ENCODE measurements around the gene UBA7.
"Not testable (repeated sequence)": the region's sequence is repeated elsewhere in the genome, so short reads cannot be mapped to it uniquely, and the experiment has no call there.

Gene UBA7

DNA sequence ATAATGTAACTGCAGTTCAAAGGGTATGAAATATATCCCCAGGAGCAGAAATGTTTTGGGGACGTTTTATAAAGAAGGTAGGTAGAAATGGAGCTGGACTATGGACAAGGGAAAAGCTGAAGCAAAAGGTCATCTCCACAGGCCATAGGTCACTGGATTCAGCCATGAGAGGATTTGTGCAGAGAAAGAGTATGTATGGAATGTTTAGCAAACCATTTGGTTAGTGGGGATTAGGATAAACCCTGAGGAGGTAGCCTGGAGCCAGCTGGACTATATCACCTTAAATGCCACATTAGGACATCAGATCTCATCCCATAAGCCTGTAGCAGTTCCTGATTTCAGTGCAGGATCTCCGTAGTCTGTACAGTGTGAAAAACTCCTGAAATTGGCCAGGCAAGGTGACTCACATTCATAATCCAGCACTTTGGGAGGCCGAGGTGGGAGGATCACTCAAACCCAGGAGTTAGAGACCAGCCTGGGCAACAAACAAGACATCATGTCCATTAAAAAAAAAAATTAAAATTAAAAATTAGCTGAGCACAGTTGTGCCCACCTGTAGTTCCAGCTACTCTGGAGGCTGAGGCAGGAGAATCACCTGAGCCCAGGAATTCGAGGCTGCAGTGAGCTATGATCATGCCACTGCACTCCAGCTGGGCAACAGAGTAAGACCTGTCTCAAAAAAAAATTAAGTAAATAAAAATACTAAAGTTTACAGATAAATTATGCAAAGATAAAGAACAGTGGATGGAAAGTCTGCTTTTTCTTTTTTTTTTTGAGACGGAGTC lies 32.1 kb downstream of the UBA7 start:
- DNase-seq, result no peak

DNA sequence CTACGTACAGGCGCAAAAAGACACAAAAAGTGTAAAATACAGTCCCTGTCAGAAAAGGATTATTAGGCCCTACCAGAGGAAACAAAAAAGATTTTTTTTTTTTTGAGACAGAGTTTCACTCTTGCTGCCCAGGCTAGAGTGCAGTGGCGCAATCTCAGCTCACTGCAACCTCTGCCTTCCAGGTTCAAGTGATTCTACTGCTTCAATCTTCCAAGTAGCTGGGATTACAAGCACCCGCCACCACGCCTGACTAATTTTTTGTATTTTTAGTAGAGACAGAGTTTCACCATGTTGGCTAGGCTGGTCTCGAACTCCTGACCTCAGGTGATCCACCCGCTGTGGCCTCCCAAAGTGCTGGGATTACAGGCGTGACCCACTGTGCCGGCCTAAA lies 32.8 kb downstream of the UBA7 start:
- DNase-seq, result not testable (repeated sequence)

DNA sequence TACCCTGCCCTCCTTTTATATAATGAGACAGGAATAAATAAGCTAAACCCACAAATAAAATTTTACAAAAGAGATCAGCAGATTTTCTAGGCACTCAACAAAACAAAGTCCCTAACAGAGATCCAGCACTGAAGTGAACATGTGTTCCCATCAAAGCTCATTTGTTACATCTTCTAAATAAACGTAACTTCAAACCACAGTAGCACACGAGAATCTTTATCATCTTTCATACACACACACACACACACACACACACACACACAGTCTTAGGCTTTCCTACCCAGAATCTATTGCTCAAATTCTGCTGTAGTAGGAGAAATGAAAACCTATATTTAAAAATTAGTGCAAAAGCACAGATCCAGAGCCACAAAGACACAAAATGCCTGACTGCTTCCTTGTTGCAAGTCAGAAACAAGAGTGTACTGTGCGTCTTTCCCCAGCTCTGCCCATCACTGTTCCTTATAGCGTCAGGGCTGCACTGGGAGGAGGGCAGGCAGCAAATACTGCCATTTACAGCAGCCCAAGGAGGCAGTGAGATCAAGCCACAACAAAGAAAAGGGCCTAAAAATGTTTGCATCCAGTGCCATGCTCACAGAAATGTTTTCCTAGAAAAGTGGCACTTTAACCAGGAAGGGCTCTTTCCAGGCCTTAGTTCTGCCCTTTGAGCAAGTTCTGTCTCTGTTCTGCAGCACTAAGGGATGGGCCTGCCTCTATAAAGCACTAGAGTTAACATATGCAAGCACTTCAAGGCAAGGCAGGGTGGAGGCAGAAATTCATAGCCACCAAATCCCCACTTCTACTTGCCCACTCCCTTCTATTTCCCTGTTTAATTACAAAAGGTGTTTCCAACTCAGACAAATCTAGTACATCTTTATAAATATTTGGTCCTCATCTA lies 33.4 kb downstream of the UBA7 start:
- DNase-seq, result no peak

DNA sequence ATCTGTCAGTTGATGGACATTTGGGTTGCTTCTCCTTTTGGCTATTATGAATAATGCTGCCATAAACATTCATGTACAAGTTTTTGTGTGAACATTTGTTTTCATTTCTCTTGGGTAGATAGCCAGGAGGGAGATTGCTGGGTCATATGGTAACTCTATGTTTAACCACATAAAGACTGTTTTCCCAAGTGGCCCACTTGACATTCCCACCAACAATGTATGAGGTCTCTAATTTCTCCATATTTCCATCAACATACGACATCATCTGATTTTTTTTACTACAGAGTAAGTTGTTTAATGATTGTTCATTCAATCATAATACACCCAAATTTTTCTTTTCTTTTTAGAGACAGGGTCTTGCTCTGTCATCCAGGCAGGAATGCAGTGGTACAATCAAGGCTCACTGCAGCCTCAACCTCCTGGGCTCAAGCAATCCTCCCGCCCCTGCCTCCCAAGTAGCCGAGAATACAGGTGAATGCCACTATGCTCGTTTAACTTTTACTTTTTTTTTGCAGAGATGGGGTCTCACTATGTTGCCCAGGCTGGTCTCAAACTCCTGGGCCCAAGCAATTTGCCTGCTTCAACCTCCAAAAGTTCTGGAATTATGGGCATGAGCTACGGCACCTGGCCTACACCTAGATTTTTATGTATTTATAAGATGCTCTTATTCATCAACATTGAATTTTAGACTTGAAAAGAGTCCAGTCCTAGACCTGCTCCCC lies 34.2 kb downstream of the UBA7 start:
- no peak for DNase-seq

DNA sequence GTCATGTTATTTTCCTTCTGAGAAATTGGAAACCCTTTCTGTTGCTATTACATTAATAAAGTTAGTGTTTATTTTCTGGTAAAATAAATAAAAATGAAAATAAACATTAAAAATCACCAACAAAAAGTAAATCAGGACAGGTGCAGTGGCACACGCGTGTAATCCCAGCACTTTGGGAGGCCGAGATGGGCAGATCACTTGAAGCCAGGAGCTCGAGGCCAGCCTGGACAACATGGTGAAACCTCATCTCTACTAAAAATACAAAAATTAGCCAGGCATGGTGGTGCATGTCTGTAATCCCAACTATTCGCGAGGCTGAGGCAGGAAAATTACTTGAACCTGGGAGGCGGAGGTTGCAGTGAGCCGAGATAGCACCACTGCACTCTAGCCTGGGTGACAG lies 37.7 kb downstream of the UBA7 start:
- DNase-seq, result not testable (repeated sequence)

DNA sequence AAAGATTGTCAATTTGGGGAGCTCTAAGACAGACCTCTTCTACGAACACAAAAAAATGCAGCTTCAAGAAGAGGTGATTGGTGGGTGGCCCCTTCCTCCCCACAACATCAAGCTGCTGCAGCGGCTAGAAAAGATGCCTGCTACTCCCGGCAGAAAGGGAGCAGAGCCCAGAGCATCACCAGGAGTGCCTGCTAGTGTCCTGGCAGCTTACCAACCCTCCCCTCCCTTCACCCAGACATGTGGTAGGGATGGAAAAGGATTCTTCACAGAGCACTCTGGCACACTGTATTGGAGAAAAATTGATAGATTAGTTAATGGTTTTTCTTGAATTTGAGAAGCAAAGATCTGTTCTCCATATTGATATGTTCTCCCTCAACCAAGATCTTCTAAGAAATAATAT lies 38.2 kb downstream of the UBA7 start:
- DNase-seq, result no peak

DNA sequence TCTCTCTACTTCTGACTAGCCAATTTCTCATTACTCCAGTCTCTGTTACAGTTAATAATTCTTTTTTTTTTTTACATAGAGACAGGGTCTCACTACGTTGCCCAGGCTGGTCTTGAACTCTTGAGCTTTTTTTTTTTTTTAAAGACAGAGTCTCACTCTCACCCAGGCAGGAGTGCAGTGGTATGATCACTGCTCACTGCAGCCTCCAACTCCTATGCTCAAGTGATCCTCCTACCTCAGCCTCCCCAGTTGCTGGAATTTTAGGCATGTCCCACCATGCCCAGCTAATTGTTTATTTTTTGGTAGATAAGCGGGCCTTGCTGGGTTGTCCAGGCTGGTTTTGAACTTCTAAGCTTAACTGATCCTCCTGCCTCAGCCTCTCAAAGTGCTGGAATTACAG lies 41.0 kb downstream of the UBA7 start:
- no peak for DNase-seq

DNA sequence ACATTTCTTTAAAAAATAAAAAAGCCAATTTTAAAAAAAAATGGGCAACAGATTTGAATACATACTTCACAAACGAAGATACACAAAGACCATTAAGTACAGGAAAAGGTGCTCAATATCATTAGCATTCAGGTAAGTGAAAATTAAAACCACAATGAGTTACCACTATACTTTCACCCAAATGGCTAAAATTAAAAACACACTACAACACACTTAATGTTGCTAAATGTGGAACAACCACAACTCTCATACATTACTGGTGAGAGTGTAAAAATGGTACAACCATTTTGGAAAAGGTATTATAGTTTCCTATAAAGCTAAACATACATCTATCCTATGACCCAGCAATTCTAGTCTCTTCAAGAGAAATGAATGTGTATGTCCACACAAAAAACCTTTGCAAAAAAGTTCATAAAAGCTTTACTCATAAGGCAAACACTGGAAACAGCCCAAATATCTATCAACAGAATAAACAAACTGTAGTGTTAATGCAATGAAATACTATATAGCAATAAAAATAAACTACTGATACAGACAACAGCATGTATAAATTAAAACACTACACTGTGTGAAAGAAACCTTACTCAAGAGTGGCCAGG lies 42.3 kb downstream of the UBA7 start:
- no peak for DNase-seq

DNA sequence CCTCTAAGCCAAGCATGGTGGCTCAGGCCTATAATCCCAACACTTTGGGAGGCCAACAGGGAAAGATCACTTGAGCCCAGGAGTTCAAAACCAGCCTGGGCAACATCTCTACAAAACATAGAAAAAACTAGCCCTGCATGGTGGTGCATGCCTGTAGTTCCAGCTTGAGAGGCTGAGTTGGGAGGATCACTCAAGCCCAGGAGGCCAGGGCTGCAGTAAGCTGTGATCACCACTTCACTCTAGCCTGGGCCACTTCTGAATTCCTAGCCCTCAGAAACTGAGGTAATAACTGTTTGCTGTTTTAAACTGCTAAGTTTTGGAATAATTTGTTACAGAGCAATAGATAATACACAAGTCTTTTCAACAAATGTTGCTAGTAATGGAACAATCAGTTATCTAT lies 43.8 kb downstream of the UBA7 start:
- DNase-seq, result no peak

DNA sequence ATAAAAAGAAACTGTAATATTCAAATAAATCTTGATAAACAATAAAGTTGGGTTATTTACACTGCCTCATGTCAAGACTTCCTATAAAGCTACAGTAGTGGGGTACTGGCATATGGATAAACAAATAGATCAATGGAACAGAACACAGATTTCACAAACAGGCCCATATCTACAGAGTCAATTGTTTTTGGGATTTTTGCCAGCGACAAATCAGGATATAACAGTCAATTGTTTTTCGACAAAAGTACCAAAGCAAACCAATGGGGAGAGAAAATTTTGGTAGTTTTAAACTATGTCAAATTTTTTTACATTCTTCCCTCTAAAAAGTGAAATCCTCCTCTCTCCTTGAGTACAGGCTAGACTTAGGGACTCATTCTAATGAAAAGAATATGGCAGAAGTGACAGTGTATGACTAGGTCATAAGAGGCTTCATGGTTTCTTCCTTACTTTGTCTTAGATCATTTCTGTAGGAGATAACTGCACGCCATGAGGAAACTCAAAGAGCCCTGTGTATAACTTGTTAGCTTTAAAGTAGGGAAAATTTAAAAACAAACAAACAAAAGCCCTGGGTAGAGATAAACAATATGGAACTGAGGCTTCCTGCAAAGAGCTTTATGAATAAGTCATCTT lies 44.4 kb downstream of the UBA7 start:
- no peak for DNase-seq

DNA sequence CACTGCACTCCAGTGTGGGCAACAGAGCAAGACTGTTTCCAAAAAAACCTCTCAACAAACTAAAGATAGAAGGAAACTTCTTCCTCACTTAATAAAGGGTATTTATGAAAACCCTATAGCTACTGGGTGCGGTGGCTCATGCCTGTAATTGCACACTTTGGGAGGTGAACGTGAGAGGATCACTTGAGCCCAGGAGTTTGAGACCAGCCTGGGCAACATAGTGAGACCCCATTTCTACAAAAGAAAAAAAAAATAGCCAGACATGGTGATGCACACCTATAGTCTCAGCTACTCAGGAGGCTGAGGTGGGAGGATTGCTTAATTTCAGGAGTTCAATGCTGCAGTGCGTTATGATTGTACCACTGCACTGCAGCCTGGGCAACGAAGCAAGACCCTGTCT lies 49.8 kb downstream of the UBA7 start:
- DNase-seq, result no peak

DNA sequence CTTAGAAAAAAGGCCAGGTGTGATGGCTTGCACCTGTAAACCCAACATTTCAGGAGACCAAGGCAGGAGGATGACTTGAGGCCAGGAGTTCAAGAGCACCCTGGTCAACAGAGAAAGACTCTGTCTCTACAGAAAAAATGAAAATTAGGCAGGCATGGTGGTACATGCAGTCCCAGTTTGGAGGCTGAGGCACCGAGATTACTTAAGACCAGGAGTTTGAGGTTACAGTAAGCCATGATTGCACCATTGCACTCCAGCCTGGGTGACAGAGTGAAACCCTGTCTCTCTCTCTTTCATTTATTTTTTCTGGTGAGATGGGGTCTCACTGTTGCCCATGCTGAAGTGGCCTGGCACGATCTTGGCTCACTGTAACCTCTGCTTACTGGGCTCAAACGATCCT lies 52.1 kb downstream of the UBA7 start:
- no peak for DNase-seq

DNA sequence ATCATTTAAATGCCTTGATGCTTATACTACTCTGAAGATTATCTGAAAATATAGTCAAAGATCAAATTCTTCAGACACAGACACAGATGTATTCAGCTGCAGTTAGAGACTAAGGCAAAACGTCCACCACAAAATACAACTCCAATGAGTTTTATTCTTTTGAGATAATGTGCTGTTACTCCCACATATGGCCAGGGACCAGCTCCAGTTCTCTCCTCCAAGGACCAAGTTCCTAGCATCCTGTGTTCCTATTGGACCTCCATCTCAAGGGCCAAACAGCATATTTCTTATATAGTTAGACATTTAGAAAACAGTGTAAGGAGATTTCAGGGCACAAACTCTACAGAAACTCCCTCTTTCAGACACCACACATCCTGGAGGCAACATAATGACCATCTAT lies 54.5 kb downstream of the UBA7 start:
- DNase-seq, result no peak

DNA sequence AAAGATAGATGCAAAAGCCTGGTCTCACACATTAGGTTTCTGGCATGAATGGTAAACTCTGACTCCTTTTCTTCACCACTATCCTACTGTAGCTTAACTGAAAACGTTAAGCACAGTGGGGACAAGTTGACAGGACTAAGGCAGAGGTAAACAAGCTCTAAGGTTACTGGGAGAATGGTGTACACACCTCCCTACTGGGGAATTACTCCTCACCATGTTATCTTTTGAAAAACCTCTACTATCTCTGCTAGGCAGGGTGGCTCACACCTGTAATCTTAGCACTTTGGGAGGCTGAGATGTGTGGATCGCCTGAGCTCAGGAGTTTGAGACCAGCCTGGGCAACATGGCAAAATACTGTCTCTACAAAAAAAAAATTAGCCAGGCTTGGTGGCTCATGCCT lies 56.6 kb downstream of the UBA7 start:
- DNase-seq, result no peak

DNA sequence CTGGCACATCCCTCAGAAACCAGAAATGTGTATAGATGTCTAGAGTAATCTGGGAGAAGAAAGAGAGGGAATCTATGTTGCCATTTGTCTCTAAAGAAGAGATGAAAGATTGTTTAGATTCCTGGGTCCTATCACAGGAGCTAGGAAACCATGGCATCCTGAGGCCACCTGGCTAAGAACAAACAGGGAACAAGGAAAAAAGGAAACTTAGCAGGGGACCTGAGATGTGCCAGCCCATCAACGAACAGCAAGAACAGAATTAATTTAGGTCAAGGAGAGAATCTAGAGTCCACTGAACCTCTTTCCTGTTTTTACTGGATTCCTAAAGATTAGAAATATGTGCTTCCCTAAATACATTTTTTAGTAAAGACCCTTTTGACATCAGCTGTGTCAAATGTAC lies 57.7 kb downstream of the UBA7 start:
- DNase-seq, result no peak

Data from activated gamma-delta T cell treated with Interleukin-2 at 50 U/mL for 16 hours (primary cell).